Measurements from ENCODE around the gene PECR. TPM values are rescaled to one million over a fixed set of nuclear protein-coding genes. Genes with fewer than 3 reads are reported as not detected.

The PECR gene
- total RNA-seq, 1 donor from 2014 or later = 21.2 TPM

- TF ChIP-seq EZH2 (IDR thresholded peaks at IDR 0.05) = no peak
- TF ChIP-seq EZH2phosphoT487 (IDR thresholded peaks at IDR 0.05) = no peak
- no peak for TF ChIP-seq CTCF (IDR thresholded peaks at IDR 0.05)
- H4K20me1 ChIP-seq (ENCODE audit: low read depth) = no peaks in the 10 kb centered on the region
- H3K4me3 Mint-ChIP-seq = no peak overlapping the region
- H3K9me3 ChIP-seq (ENCODE audit: low read depth) = no peaks in the 10 kb centered on the region
- H3K27me3 ChIP-seq = no peaks in the 10 kb centered on the region
- no peak overlapping the region for H2AFZ ChIP-seq (replicated peaks)
- H3K36me3 ChIP-seq = no peaks in the 10 kb centered on the region
- no peak overlapping the region for H3K27ac Mint-ChIP-seq
- H3K36me3 Mint-ChIP-seq = peaks cover 2% of the 10 kb centered on the region
- H3K79me2 ChIP-seq (ENCODE audit: low read depth) = no peaks in the 10 kb centered on the region
- DNase-seq (ENCODE audit: low spot score) = no peak
- no peak overlapping the region for H3K4me2 ChIP-seq
- H3K4me3 ChIP-seq = no peak overlapping the region
- no peak overlapping the region for H3K9ac ChIP-seq
- H3K27me3 Mint-ChIP-seq (ENCODE audit: insufficient read depth, low read depth) = no peaks in the 10 kb centered on the region
- no peaks in the 10 kb centered on the region for H3K4me1 Mint-ChIP-seq
- no peaks in the 10 kb centered on the region for H3K9me3 Mint-ChIP-seq
- H3K4me1 ChIP-seq = no peaks in the 10 kb centered on the region
- no peaks in the 10 kb centered on the region for H3F3A ChIP-seq (ENCODE audit: low read depth)
- no peak overlapping the region for H3K27ac ChIP-seq
Observed at GRCh38 chr2:216031960-216032689, 49.5 kb downstream of the PECR start.

GRCh38 chr2:216030216-216030615 lies 51.4 kb downstream of the PECR start:
- Histone ChIP-seq H3K9me3 (ENCODE audit: low read depth) (no peaks in the 10 kb centered on the region), H3K36me3 (no peaks in the 10 kb centered on the region), H3F3A (ENCODE audit: low read depth) (no peaks in the 10 kb centered on the region), H3K4me3 (no peak overlapping the region), H3K9ac (no peak overlapping the region), H3K27me3 (no peaks in the 10 kb centered on the region), H3K79me2 (ENCODE audit: low read depth) (no peaks in the 10 kb centered on the region), H3K4me2 (no peak overlapping the region), H4K20me1 (ENCODE audit: low read depth) (no peaks in the 10 kb centered on the region), H3K4me1 (no peaks in the 10 kb centered on the region), H3K27ac (no peak overlapping the region), H2AFZ (replicated peaks) (no peak overlapping the region)
- peaks cover 2% of the 10 kb centered on the region for H3K36me3 Mint-ChIP-seq
- H3K4me1 Mint-ChIP-seq = no peaks in the 10 kb centered on the region
- H3K27me3 Mint-ChIP-seq (ENCODE audit: insufficient read depth, low read depth) = no peaks in the 10 kb centered on the region
- no peaks in the 10 kb centered on the region for H3K9me3 Mint-ChIP-seq
- no peak for TF ChIP-seq CTCF (IDR thresholded peaks at IDR 0.05)
- no peak for TF ChIP-seq EZH2 (IDR thresholded peaks at IDR 0.05)
- no peak for TF ChIP-seq EZH2phosphoT487 (IDR thresholded peaks at IDR 0.05)
- H3K4me3 Mint-ChIP-seq = no peak overlapping the region
- DNase-seq (ENCODE audit: low spot score) = no peak
- H3K27ac Mint-ChIP-seq = no peak overlapping the region

- H3K4me3 Mint-ChIP-seq = no peak overlapping the region
- Histone ChIP-seq H3K4me1 (no peaks in the 10 kb centered on the region), H3K4me3 (no peak overlapping the region), H3K4me2 (no peak overlapping the region), H3K79me2 (ENCODE audit: low read depth) (no peaks in the 10 kb centered on the region), H2AFZ (replicated peaks) (no peak overlapping the region), H4K20me1 (ENCODE audit: low read depth) (no peaks in the 10 kb centered on the region), H3K27ac (no peak overlapping the region), H3F3A (ENCODE audit: low read depth) (no peaks in the 10 kb centered on the region), H3K9me3 (ENCODE audit: low read depth) (no peaks in the 10 kb centered on the region), H3K27me3 (no peaks in the 10 kb centered on the region), H3K9ac (no peak overlapping the region), H3K36me3 (no peaks in the 10 kb centered on the region)
- H3K27ac Mint-ChIP-seq = no peak overlapping the region
- no peaks in the 10 kb centered on the region for H3K4me1 Mint-ChIP-seq
- H3K27me3 Mint-ChIP-seq (ENCODE audit: insufficient read depth, low read depth) = no peaks in the 10 kb centered on the region
- no peak for TF ChIP-seq EZH2phosphoT487 (IDR thresholded peaks at IDR 0.05)
- no peak for TF ChIP-seq EZH2 (IDR thresholded peaks at IDR 0.05)
- no peak for TF ChIP-seq CTCF (IDR thresholded peaks at IDR 0.05)
- H3K36me3 Mint-ChIP-seq = peaks cover 2% of the 10 kb centered on the region
- DNase-seq (ENCODE audit: low spot score) = no peak
- H3K9me3 Mint-ChIP-seq = no peaks in the 10 kb centered on the region
Observed at GRCh38 chr2:216029416-216030129, 52.0 kb downstream of the PECR start.

Measured in neural progenitor cell (in vitro differentiated cells).